ENCODE results near the gene DCANP1. TPM values are rescaled to one million over a fixed set of nuclear protein-coding genes. Genes with fewer than 3 reads are reported as not detected.

DCANP1 gene
- total and polyA plus RNA-seq, 2 of the 13 experiments (the other 11 are each of a cell fraction or from before 2014, with no cell fraction given) = not detected

GRCh38 chr5:135494196-135494595 lies 47.0 kb upstream of the DCANP1 start:
- CTCF ChIA-PET (ENCODE audit: low intra/inter-chr PET ratio, low total read pairs) = no interaction called here

DNA sequence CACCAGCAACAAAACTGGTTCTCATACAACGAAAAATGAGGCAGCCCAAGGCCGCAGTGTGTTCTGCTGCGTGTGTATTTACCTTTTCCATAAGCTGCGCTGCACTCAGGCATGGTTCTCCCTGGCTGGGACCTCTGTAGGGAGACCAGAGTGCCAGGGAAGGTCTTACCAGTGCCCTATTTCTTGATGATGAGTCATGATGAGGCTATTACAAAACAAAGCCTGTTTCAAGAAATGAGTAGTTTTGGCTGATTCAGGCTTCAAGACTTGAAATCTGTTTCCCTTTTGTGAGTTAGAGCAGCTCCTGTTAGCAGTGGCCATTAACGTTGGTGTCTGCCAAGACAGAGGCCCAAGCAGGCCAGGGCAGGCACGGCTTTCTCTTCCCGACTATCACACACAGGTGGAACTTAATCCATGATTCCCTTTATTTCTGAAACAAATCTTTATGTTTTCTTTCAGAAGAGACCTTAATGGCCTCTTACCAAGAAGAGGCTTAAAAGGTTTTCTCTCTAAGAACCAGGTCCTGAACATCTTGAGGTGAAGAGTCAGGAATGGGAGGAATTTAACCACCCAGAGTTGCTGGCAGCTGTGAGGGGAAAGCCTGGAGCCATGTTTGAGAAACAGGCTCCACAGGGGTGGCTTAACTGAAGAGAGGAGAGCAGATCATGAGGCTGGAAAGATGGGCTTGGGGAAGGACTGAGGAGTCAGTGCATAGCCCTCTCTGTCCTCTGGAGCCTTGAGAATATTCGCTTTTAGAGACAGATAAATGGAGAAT lies 46.4 kb upstream of the DCANP1 start:
- POLR2A ChIA-PET = no interaction called here
- WGBS (ENCODE audit: low lambda C conversion rate) = 62% methylated on average over 8 of the region's 8 CpGs
- in situ Hi-C loops (cut with HindIII; ENCODE audit: extremely low pct_ligation_motif_present, low pct_unique_long_range_greater_than_20kb) = no loop called here
- H3K79me2 ChIP-seq (ENCODE audit: insufficient read depth, low read length) = no peaks in the 10 kb centered on the region
- no peak overlapping the region for H3K4me2 ChIP-seq (ENCODE audit: low read depth, low read length)
- no peaks in the 10 kb centered on the region for H3K36me3 ChIP-seq (replicated peaks in 1 of 2; ENCODE audit: control insufficient read depth in 1 of 2, insufficient read depth in 2 of 2, low read length in 2 of 2)
- no peak overlapping the region for H3K4me3 ChIP-seq (replicated peaks in 1 of 3; ENCODE audit: insufficient read depth in 1 of 3, low read depth in 2 of 3, low read length in 3 of 3)
- no peak for DNase-seq (ENCODE audit: low spot score)
- no peak overlapping the region for H3K27ac ChIP-seq (ENCODE audit: extremely low read length, insufficient read depth, low read length)
- no peaks in the 10 kb centered on the region for H3K9me3 ChIP-seq (ENCODE audit: low read length)
- BruUV-seq (replicated peaks) = no TSS peak
- peaks cover 46% of the 10 kb centered on the region for H3K4me1 ChIP-seq (ENCODE audit: insufficient read depth, low read length)
- H3K9ac ChIP-seq (ENCODE audit: insufficient read depth, low read depth, low read length) = no peak overlapping the region
- intact Hi-C loops (cut with micrococcal nuclease; ENCODE audit: unreplicated experiment) = no loop called here
- H2AFZ ChIP-seq (ENCODE audit: low read length) = no peak overlapping the region
- ATAC-seq = no peak
- H4K20me1 ChIP-seq (ENCODE audit: insufficient read depth, low read length) = no peaks in the 10 kb centered on the region
- H3K27me3 ChIP-seq (ENCODE audit: control insufficient read depth in 1 of 2, insufficient read depth in 2 of 2, low read length in 2 of 2) = peaks cover 0 to 23% of the 10 kb centered on the region in 2 experiments; a peak in 3 of 5 replicates
- CTCF ChIA-PET (ENCODE audit: low intra/inter-chr PET ratio, low total read pairs) = no interaction called here
- no peak for TF ChIP-seq ZNF709 (CRISPR knock-in tag; IDR thresholded peaks at IDR 0.05)
- TF ChIP-seq ZNF761 (CRISPR knock-in tag; conservative IDR thresholded peaks at IDR 0.05) = no peak
- no peak for TF ChIP-seq TFAP4 (IDR thresholded peaks at IDR 0.05; ENCODE audit: borderline replicate concordance, low read depth)
- TF ChIP-seq ZBTB7A (CRISPR knock-in tag; IDR thresholded peaks at IDR 0.05) = no peak
- no peak for FAIRE-seq

More at GRCh38 chr5:135494196-135494595, 47.0 kb upstream of the DCANP1 start:
- Histone ChIP-seq H3K36me3 (replicated peaks in 1 of 2; ENCODE audit: control insufficient read depth in 1 of 2, insufficient read depth in 2 of 2, low read length in 2 of 2) (no peaks in the 10 kb centered on the region), H3K27ac (ENCODE audit: extremely low read length, insufficient read depth, low read length) (no peak overlapping the region), H3K4me2 (ENCODE audit: low read depth, low read length) (no peak overlapping the region), H3K79me2 (ENCODE audit: insufficient read depth, low read length) (no peaks in the 10 kb centered on the region), H3K27me3 (ENCODE audit: control insufficient read depth in 1 of 2, insufficient read depth in 2 of 2, low read length in 2 of 2) (peaks cover 0 to 28% of the 10 kb centered on the region in 2 experiments; a peak in 3 of 5 replicates), H4K20me1 (ENCODE audit: insufficient read depth, low read length) (no peaks in the 10 kb centered on the region), H3K9me3 (ENCODE audit: low read length) (no peaks in the 10 kb centered on the region), H2AFZ (ENCODE audit: low read length) (no peak overlapping the region), H3K9ac (ENCODE audit: insufficient read depth, low read depth, low read length) (no peak overlapping the region), H3K4me3 (replicated peaks in 1 of 3; ENCODE audit: insufficient read depth in 1 of 3, low read depth in 2 of 3, low read length in 3 of 3) (no peak overlapping the region), H3K4me1 (ENCODE audit: insufficient read depth, low read length) (peaks cover 40% of the 10 kb centered on the region)
- no peak for FAIRE-seq
- intact Hi-C loops (cut with micrococcal nuclease; ENCODE audit: unreplicated experiment) = no loop called here
- no TSS peak for BruUV-seq (replicated peaks)
- no peak for DNase-seq (ENCODE audit: low spot score)
- POLR2A ChIA-PET = no interaction called here
- TF ChIP-seq TAF15 (IDR thresholded peaks at IDR 0.05; ENCODE audit: low read depth, low read length, poor library complexity, severe bottlenecking) (no peak), SNAPC2 (CRISPR knock-in tag; IDR thresholded peaks at IDR 0.05) (no peak), NONO (IDR thresholded peaks at IDR 0.05) (no peak), NONO (CRISPR knock-in tag; conservative IDR thresholded peaks at IDR 0.05) (no peak), EED (CRISPR knock-in tag; IDR thresholded peaks at IDR 0.05) (no peak), TBX3 (IDR thresholded peaks at IDR 0.05; ENCODE audit: borderline replicate concordance) (no peak), ZFP37 (CRISPR knock-in tag; IDR thresholded peaks at IDR 0.05; ENCODE audit: borderline replicate concordance) (no peak)
- ATAC-seq = no peak
- WGBS (ENCODE audit: low lambda C conversion rate) = 75% methylated on average over 4 of the region's 5 CpGs
- in situ Hi-C loops (cut with HindIII; ENCODE audit: extremely low pct_ligation_motif_present, low pct_unique_long_range_greater_than_20kb) = no loop called here

Data from HepG2 (cell line).